Left ventricle myocardium inferior (tissue), 1 donor: Measurements from ENCODE around the gene SUGCT. TPM values are rescaled to one million over a fixed set of nuclear protein-coding genes. Genes with fewer than 3 reads are reported as not detected.

Experiments
- DNase-seq: peaks from one replicate; pipeline ENCODE4 v3.0.0-alpha.2; 2020
- H3K27ac ChIP-seq: fragments of 200-600 bp; replicated peaks from 2 replicates; pipeline ENCODE4 v1.8.0; 2021
- H3K27me3 ChIP-seq: fragments of 200-600 bp; 2 replicates; pipeline ENCODE4 v1.8.0; 2021; ENCODE audit warnings: low read depth
- H3K36me3 ChIP-seq: fragments of 200-600 bp; 2 replicates; pipeline ENCODE4 v1.8.0; 2021
- H3K4me1 ChIP-seq: fragments of 200-600 bp; 2 replicates; pipeline ENCODE4 v1.8.0; 2021
- H3K4me3 ChIP-seq: fragments of 200-600 bp; 2 replicates; pipeline ENCODE4 v1.8.0; 2021; ENCODE audit warnings: mild to moderate bottlenecking, moderate library complexity
- H3K9me3 ChIP-seq: fragments of 200-600 bp; replicated peaks from 2 replicates; pipeline ENCODE4 v1.8.0; 2021
- CTCF ChIP-seq: fragments of 200-600 bp; IDR thresholded peaks from 2 replicates; pipeline ENCODE4 v1.8.0; 2021; ENCODE audit warnings: antibody characterized with exemption, mild to moderate bottlenecking, borderline replicate concordance
- intact Hi-C: fragments of 100-400 bp; cut with micrococcal nuclease; formaldehyde crosslinking; loops from one replicate; pipeline ENCODE4 v1.11.0; 2022
- total RNA-seq: library from RNA; stranded (reverse); fragmentation: NEBNext Ultra II Directional; extraction: Animal tissue kit (Norgen Biotek cat#: 25700); gene quantifications from one replicate; pipeline ENCODE4 v1.2.1, GENCODE V29; 2021
- donor health status: DM: no; HTN: yes; CAD: no; lungs with severe emphysema.

Gene SUGCT
- total RNA-seq, 1 donor from 2014 or later, result 5.0 TPM

- Histone ChIP-seq H3K4me3 (no peak overlapping the region), H3K27me3 (no peaks in the 10 kb centered on the region), H3K4me1 (peaks cover 52% of the 10 kb centered on the region), H3K9me3 (no peaks in the 10 kb centered on the region), H3K27ac (no peak overlapping the region), H3K36me3 (peaks cover 26% of the 10 kb centered on the region)
- intact Hi-C loops, result no loop called here
- no peak for TF ChIP-seq CTCF
- DNase-seq, result no peak
Observed at GRCh38 chr7:40097728-40098127, 37.1 kb upstream of the SUGCT start.

DNA sequence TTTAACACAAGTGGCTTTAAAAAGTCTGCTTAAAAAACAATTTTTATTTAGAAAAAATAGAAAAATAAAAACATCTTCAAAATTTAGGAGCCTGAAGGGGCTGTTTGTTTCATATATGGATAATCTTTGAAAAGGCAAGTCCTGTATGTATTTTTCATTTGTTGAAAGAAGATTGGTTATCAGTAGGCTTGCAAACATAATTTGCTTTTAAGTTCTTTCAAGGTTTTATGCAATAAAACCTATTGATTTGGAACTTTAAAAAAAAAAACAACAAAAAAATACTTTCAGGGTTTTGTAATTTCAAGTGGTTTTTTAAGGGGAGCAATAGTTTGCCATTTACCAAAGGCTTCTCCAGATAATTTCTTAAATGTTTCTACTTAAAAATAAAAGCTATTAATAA, 36.0 kb upstream of the SUGCT start:
- intact Hi-C loops, result no loop called here
- H3K36me3 ChIP-seq, result peaks cover 15% of the 10 kb centered on the region
- no peak overlapping the region for H3K27ac ChIP-seq
- H3K9me3 ChIP-seq, result no peaks in the 10 kb centered on the region
- no peak for TF ChIP-seq CTCF
- no peaks in the 10 kb centered on the region for H3K27me3 ChIP-seq
- no peak for DNase-seq
- H3K4me3 ChIP-seq, result no peak overlapping the region
- H3K4me1 ChIP-seq, result peaks cover 47% of the 10 kb centered on the region

DNA sequence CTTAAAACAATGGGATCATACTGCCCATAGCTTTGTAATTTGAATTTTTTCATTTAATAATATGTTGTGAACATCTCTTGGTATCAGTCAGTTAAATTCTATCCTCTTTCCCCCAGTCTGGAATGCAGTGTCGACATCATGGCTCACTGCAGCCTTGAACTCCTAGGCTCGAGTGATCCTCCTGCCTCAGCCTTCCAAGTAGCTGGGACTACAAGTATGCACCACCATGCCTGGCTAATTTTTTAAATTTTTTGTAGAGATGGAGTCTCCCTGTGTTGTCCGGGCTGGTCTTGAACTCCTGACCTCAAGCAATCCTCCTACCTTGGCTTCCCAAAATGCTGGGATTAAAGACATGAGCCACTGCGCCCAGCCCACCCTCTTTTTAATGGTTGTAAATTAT, 35.0 kb upstream of the SUGCT start:
- H3K27me3 ChIP-seq, result no peaks in the 10 kb centered on the region
- H3K9me3 ChIP-seq, result no peaks in the 10 kb centered on the region
- DNase-seq, result no peak
- no peak overlapping the region for H3K4me3 ChIP-seq
- no peak for TF ChIP-seq CTCF
- no peak overlapping the region for H3K27ac ChIP-seq
- H3K4me1 ChIP-seq, result peaks cover 38% of the 10 kb centered on the region
- intact Hi-C loops, result no loop called here
- peaks cover 5% of the 10 kb centered on the region for H3K36me3 ChIP-seq

GRCh38 chr7:40101201-40101600, 33.6 kb upstream of the SUGCT start:
- H3K36me3 ChIP-seq, result no peaks in the 10 kb centered on the region
- H3K4me1 ChIP-seq, result peaks cover 25% of the 10 kb centered on the region
- no peak overlapping the region for H3K4me3 ChIP-seq
- no peaks in the 10 kb centered on the region for H3K27me3 ChIP-seq
- intact Hi-C loops, result no loop called here
- H3K9me3 ChIP-seq, result no peaks in the 10 kb centered on the region
- no peak for DNase-seq
- TF ChIP-seq CTCF, result no peak
- H3K27ac ChIP-seq, result no peak overlapping the region

DNA sequence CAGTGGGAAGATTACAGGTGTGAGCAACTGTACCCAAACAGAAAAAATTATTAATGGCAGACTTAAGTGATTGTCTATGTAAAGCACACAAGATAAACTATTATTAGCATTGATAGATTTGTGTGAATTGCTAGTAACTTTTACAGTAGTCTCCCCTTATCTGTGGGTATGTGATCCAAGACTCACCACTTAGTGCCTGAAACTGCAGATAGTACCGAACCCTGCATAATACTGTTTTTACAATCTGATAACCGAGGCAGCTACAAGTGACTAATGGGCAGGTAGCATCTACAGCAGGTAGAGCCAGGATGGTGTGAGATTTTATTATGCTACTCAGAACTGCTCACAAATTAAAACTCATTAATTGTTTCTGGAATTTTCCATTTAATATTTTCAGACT, 31.9 kb upstream of the SUGCT start:
- H3K36me3 ChIP-seq, result no peaks in the 10 kb centered on the region
- H3K4me1 ChIP-seq, result peaks cover 9% of the 10 kb centered on the region
- no peak overlapping the region for H3K27ac ChIP-seq
- no peak for DNase-seq
- no peaks in the 10 kb centered on the region for H3K9me3 ChIP-seq
- TF ChIP-seq CTCF, result no peak
- no peaks in the 10 kb centered on the region for H3K27me3 ChIP-seq
- H3K4me3 ChIP-seq, result no peak overlapping the region
- intact Hi-C loops, result no loop called here
